Kidney (tissue), 14 donors: ENCODE data around the gene GNA12. TPM values are rescaled to one million over a fixed set of nuclear protein-coding genes. Genes with fewer than 3 reads are reported as not detected.

Source experiments
- DNase-seq, 5 donors: peaks; one replicate each; pipeline ENCODE4 v3.0.0-alpha.2; 2013 to 2020
- FAIRE-seq: peaks from 2 replicates; lab custom pipeline; 2012; peaks lifted over from hg19 to GRCh38; lab: Jason Lieb, UNC
- H3K27ac ChIP-seq, 2 donors: one replicate each; pipeline ENCODE4 v1.7.0; 2013; ENCODE audit warnings: low read depth in 2 of 2, low read length in 2 of 2, inconsistent platforms in 1 of 2
- H3K27me3 ChIP-seq: one replicate; pipeline ENCODE4 v1.7.1; 2013; ENCODE audit warnings: low read length, inconsistent platforms; ENCODE audit not compliant: control insufficient read depth, insufficient read depth
- H3K36me3 ChIP-seq, 3 donors: one replicate each; pipeline versions ENCODE4 v1.7.0 to v1.7.1; 2013; ENCODE audit warnings: low read length in 3 of 3, control low read depth in 1 of 3, inconsistent platforms in 1 of 3; ENCODE audit not compliant: insufficient read depth in 3 of 3, control insufficient read depth in 2 of 3
- H3K4me1 ChIP-seq, 3 donors: one replicate each; pipeline versions ENCODE4 v1.7.0 to v1.7.1; 2013; ENCODE audit warnings: low read length in 3 of 3, inconsistent platforms in 1 of 3, low read depth in 1 of 3; ENCODE audit not compliant: control insufficient read depth in 2 of 3, insufficient read depth in 2 of 3
- H3K4me3 ChIP-seq, 3 donors: one replicate each; pipeline versions ENCODE4 v1.7.0 to v1.8.1; 2013; ENCODE audit warnings: low read length in 3 of 3, control low read depth in 1 of 3, inconsistent platforms in 1 of 3
- H3K9ac ChIP-seq, 3 donors: one replicate each; pipeline versions ENCODE4 v1.7.0 to v1.7.1; 2013; ENCODE audit warnings: low read length in 3 of 3, control low read depth in 1 of 3, inconsistent platforms in 1 of 3
- H3K9me3 ChIP-seq, 3 donors: one replicate each; pipeline versions ENCODE4 v1.7.0 to v1.7.1; 2013; ENCODE audit warnings: low read length in 3 of 3, control low read depth in 1 of 3, inconsistent platforms in 1 of 3; ENCODE audit not compliant: control insufficient read depth in 2 of 3, insufficient read depth in 1 of 3
- intact Hi-C: fragments of 100-400 bp; cut with DNase I; formaldehyde crosslinking; loops from one replicate; pipeline ENCODE4 v1.11.1; 2022
- polyA plus RNA-seq: library from polyadenylated mRNA; stranded (reverse); fragments of 350-450 nt; fragmentation: Illumina TruSeq; extraction: RNeasy Lipid Tissue Mini Kit (QIAGEN cat#74804); gene quantifications from one replicate; pipeline ENCODE4 v1.2.3, GENCODE V29; 2014; ENCODE audit warnings: low read depth, low replicate concordance; ENCODE audit not compliant: insufficient read depth
- total RNA-seq: library from RNA; stranded (reverse); fragmentation: NEBNext Ultra II Directional; extraction: Animal tissue kit (Norgen Biotek cat#: 25700); gene quantifications from one replicate; pipeline ENCODE4 v1.2.1, GENCODE V29; 2021
- TF ChIP-seq, protein P1 (sequence below): IDR thresholded peaks from 3 replicates; pipeline ENCODE4 v1.5.1; 2012; ENCODE audit warnings: mild to moderate bottlenecking, moderate library complexity, borderline replicate concordance; ENCODE audit not compliant: insufficient read depth; ENCODE audit errors: extremely low read depth
- donor health status: control.
- donor health status: control.
- donor health status: control.
- donor health status: control.
- donor health status: control.
- donor health status: DM: yes; HTN: yes; CAD: no.
- donor health status: Normal renal cell carcinoma (clear cell type).

GNA12 gene
- total and polyA plus RNA-seq, 2 donors from 2014 or later: 16.5 to 41.1 TPM

GRCh38 chr7:2843711-2844152, 376 bp downstream of the GNA12 start:
- Histone ChIP-seq H3K27ac (no peak overlapping the region), H3K4me3 (peak overlapping the region; percentile 35 to 59 (median 54)), H3K9ac (peak overlapping the region in 2 of 3 donors; percentile 34 to 37), H3K27me3 (no peaks in the 10 kb centered on the region), H3K9me3 (no peaks in the 10 kb centered on the region), H3K4me1 (peaks cover 0 to 4% (median 0%) of the 10 kb centered on the region in 3 donors), H3K36me3 (peaks cover 0 to 3% (median 2%) of the 10 kb centered on the region in 3 donors)
- intact Hi-C loops: no loop called here
- DNase-seq: peak; percentile 32 to 86 (median 60)
- FAIRE-seq: no peak
- TF ChIP-seq, protein P1, sequence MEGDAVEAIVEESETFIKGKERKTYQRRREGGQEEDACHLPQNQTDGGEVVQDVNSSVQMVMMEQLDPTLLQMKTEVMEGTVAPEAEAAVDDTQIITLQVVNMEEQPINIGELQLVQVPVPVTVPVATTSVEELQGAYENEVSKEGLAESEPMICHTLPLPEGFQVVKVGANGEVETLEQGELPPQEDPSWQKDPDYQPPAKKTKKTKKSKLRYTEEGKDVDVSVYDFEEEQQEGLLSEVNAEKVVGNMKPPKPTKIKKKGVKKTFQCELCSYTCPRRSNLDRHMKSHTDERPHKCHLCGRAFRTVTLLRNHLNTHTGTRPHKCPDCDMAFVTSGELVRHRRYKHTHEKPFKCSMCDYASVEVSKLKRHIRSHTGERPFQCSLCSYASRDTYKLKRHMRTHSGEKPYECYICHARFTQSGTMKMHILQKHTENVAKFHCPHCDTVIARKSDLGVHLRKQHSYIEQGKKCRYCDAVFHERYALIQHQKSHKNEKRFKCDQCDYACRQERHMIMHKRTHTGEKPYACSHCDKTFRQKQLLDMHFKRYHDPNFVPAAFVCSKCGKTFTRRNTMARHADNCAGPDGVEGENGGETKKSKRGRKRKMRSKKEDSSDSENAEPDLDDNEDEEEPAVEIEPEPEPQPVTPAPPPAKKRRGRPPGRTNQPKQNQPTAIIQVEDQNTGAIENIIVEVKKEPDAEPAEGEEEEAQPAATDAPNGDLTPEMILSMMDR: no peak

- Histone ChIP-seq H3K36me3 (peaks cover 0 to 3% (median 2%) of the 10 kb centered on the region in 3 donors), H3K4me3 (peak overlapping the region; percentile 16 to 59 (median 35)), H3K27me3 (no peaks in the 10 kb centered on the region), H3K9me3 (no peaks in the 10 kb centered on the region), H3K9ac (peak overlapping the region in 1 of 3 donors; percentile 34), H3K4me1 (peaks cover 0 to 4% (median 0%) of the 10 kb centered on the region in 3 donors), H3K27ac (no peak overlapping the region)
- TF ChIP-seq, protein P1: no peak
- DNase-seq: peak in 2 of 5 donors; percentile 24 to 55
- intact Hi-C loops: no loop called here
- FAIRE-seq: no peak
Observed at GRCh38 chr7:2843191-2843685, 870 bp downstream of the GNA12 start.

DNA sequence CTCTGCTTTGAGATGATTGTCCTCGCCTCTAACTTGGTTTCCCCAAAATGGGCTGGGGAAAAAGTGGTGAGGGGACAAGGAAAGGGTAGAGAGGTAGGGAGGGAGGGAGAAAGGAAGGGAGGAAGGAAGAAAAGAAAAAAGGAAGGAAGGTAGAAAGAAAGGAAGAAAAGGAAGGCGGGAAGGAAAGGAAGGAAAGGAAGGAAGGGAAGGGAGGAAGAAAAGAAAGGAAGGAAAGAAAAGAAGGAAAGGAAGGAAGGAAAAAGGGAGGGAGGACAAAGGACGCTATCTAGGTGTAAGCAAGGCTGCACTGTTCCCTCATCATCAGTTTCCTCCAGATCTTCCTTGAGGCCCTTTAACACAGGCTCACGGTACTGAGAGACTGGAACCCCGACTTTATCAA, 2.2 kb downstream of the GNA12 start:
- Histone ChIP-seq H3K4me3 (no peak overlapping the region), H3K27me3 (no peaks in the 10 kb centered on the region), H3K9me3 (no peaks in the 10 kb centered on the region), H3K4me1 (peaks cover 0 to 4% (median 0%) of the 10 kb centered on the region in 3 donors), H3K36me3 (peaks cover 0 to 3% (median 2%) of the 10 kb centered on the region in 3 donors), H3K27ac (no peak overlapping the region), H3K9ac (no peak overlapping the region)
- DNase-seq (no peak), FAIRE-seq (no peak)
- TF ChIP-seq, protein P1: no peak
- intact Hi-C loops: no loop called here
